IPS-15b (cell line): ENCODE results near the gene ELAPOR1.
"Not testable (repeated sequence)": the region's sequence is repeated elsewhere in the genome, so short reads cannot be mapped to it uniquely, and the experiment has no call there.

ENCODE experiments used
- H3K27me3 ChIP-seq: one replicate; pipeline ENCODE4 v1.6.1; 2013; ENCODE audit warnings: low read length; ENCODE audit not compliant: control insufficient read depth, insufficient read depth
- H3K36me3 ChIP-seq: one replicate; pipeline ENCODE4 v1.6.1; 2013; ENCODE audit warnings: low read length; ENCODE audit not compliant: control insufficient read depth, insufficient read depth
- H3K4me1 ChIP-seq: one replicate; pipeline ENCODE4 v1.6.1; 2013; ENCODE audit warnings: mild to moderate bottlenecking, low read length; ENCODE audit not compliant: control insufficient read depth, insufficient read depth
- H3K4me3 ChIP-seq: one replicate; pipeline ENCODE4 v1.5.1; 2013; ENCODE audit warnings: low read depth, low read length
- H3K9ac ChIP-seq: one replicate; pipeline ENCODE4 v1.6.1; 2013; ENCODE audit warnings: low read depth, mild to moderate bottlenecking, low read length
- H3K9me3 ChIP-seq: one replicate; pipeline ENCODE4 v1.6.1; 2013; ENCODE audit warnings: mild to moderate bottlenecking, low read length; ENCODE audit not compliant: control insufficient read depth, insufficient read depth

ELAPOR1 gene

GRCh38 chr1:109142725-109143124, 28.8 kb downstream of the ELAPOR1 start:
- H3K4me1 ChIP-seq, H3K27me3 ChIP-seq, H3K9me3 ChIP-seq, H3K36me3 ChIP-seq, H3K4me3 ChIP-seq, H3K9ac ChIP-seq: not testable (repeated sequence)

GRCh38 chr1:109148987-109149561, 35.2 kb downstream of the ELAPOR1 start:
- no peaks in the 10 kb centered on the region for H3K36me3 ChIP-seq
- peaks cover 2% of the 10 kb centered on the region for H3K4me1 ChIP-seq
- no peaks in the 10 kb centered on the region for H3K9me3 ChIP-seq
- no peaks in the 10 kb centered on the region for H3K27me3 ChIP-seq
- no peak overlapping the region for H3K4me3 ChIP-seq
- H3K9ac ChIP-seq, result no peak overlapping the region

- no peak overlapping the region for H3K9ac ChIP-seq
- peaks cover 2% of the 10 kb centered on the region for H3K4me1 ChIP-seq
- no peaks in the 10 kb centered on the region for H3K27me3 ChIP-seq
- no peaks in the 10 kb centered on the region for H3K36me3 ChIP-seq
- no peak overlapping the region for H3K4me3 ChIP-seq
- H3K9me3 ChIP-seq, result no peaks in the 10 kb centered on the region
Measured at GRCh38 chr1:109149874-109150601, 36.1 kb downstream of the ELAPOR1 start.

- Histone ChIP-seq H3K4me3 (no peak overlapping the region), H3K36me3 (no peaks in the 10 kb centered on the region), H3K9ac (no peak overlapping the region), H3K4me1 (peaks cover 2% of the 10 kb centered on the region), H3K27me3 (no peaks in the 10 kb centered on the region), H3K9me3 (no peaks in the 10 kb centered on the region)
Measured at GRCh38 chr1:109151146-109151990, 37.5 kb downstream of the ELAPOR1 start.

- H3K9ac ChIP-seq, result no peak overlapping the region
- no peak overlapping the region for H3K4me3 ChIP-seq
- no peaks in the 10 kb centered on the region for H3K36me3 ChIP-seq
- H3K27me3 ChIP-seq, result no peaks in the 10 kb centered on the region
- peaks cover 2% of the 10 kb centered on the region for H3K4me1 ChIP-seq
- H3K9me3 ChIP-seq, result no peaks in the 10 kb centered on the region
Measured at GRCh38 chr1:109152196-109152595, 38.3 kb downstream of the ELAPOR1 start.

- no peak overlapping the region for H3K4me3 ChIP-seq
- H3K36me3 ChIP-seq, result no peaks in the 10 kb centered on the region
- no peaks in the 10 kb centered on the region for H3K4me1 ChIP-seq
Measured at GRCh38 chr1:109156916-109157385, 43.0 kb downstream of the ELAPOR1 start.

GRCh38 chr1:109158433-109158832, 44.5 kb downstream of the ELAPOR1 start:
- Histone ChIP-seq H3K36me3 (no peaks in the 10 kb centered on the region), H3K4me3 (no peak overlapping the region), H3K4me1 (no peaks in the 10 kb centered on the region), H3K27me3 (no peaks in the 10 kb centered on the region), H3K9me3 (no peaks in the 10 kb centered on the region), H3K9ac (no peak overlapping the region)

More at GRCh38 chr1:109156916-109157385, 43.0 kb downstream of the ELAPOR1 start:
- no peaks in the 10 kb centered on the region for H3K27me3 ChIP-seq
- H3K9me3 ChIP-seq, result no peaks in the 10 kb centered on the region
- H3K9ac ChIP-seq, result no peak overlapping the region

- Histone ChIP-seq H3K4me3 (no peak overlapping the region), H3K27me3 (no peaks in the 10 kb centered on the region), H3K36me3 (no peaks in the 10 kb centered on the region), H3K9me3 (no peaks in the 10 kb centered on the region), H3K9ac (no peak overlapping the region), H3K4me1 (no peaks in the 10 kb centered on the region)
Measured at GRCh38 chr1:109159326-109159725, 45.4 kb downstream of the ELAPOR1 start.

- Histone ChIP-seq H3K4me3 (no peak overlapping the region), H3K36me3 (no peaks in the 10 kb centered on the region), H3K4me1 (no peaks in the 10 kb centered on the region), H3K27me3 (no peaks in the 10 kb centered on the region), H3K9me3 (no peaks in the 10 kb centered on the region), H3K9ac (no peak overlapping the region)
Measured at GRCh38 chr1:109160071-109160840, 46.3 kb downstream of the ELAPOR1 start.

- Histone ChIP-seq H3K4me3 (no peak overlapping the region), H3K27me3 (no peaks in the 10 kb centered on the region), H3K36me3 (no peaks in the 10 kb centered on the region), H3K4me1 (peaks cover 4% of the 10 kb centered on the region), H3K9ac (no peak overlapping the region), H3K9me3 (no peaks in the 10 kb centered on the region)
Measured at GRCh38 chr1:109161858-109162606, 48.1 kb downstream of the ELAPOR1 start.

- Histone ChIP-seq H3K9ac (no peak overlapping the region), H3K36me3 (no peaks in the 10 kb centered on the region), H3K4me1 (peaks cover 6% of the 10 kb centered on the region), H3K9me3 (no peaks in the 10 kb centered on the region), H3K27me3 (no peaks in the 10 kb centered on the region), H3K4me3 (no peak overlapping the region)
Measured at GRCh38 chr1:109162626-109163025, 48.7 kb downstream of the ELAPOR1 start.
